ENCODE measurements around the gene CARD19.
"Not testable (repeated sequence)": the region's sequence is repeated elsewhere in the genome, so short reads cannot be mapped to it uniquely, and the experiment has no call there.

The CARD19 gene

GRCh38 chr9:93107825-93108161 is 11.8 kb downstream of the CARD19 start:
- no peak for DNase-seq

GRCh38 chr9:93108291-93109041 is 12.4 kb downstream of the CARD19 start:
- no peak for DNase-seq

DNA sequence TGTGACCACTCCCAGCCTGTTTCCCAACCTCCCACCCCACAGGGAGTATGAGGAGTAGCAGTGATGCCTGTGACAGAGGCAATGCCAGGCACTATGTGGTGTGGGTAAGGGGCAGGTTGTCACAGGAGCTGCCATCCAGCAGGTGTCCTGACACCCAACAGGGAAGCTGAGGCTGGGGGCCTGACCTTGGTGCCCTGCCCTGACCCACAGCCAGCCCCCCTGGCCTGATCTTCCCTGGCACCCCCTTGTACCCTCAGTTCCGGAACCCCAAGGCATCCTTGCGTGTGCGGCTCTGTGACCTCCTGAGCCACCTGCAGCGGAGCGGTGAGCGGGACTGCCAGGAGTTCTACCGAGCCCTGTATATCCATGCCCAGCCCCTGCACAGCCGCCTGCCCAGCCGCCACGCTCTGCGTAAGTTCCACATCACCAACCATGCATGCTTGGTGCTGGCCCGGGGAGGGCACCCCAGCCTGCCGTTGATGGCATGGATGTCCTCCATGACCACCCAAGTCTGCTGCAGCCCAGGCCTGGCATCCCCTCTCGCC is 14.4 kb downstream of the CARD19 start:
- DNase-seq, result no peak

DNA sequence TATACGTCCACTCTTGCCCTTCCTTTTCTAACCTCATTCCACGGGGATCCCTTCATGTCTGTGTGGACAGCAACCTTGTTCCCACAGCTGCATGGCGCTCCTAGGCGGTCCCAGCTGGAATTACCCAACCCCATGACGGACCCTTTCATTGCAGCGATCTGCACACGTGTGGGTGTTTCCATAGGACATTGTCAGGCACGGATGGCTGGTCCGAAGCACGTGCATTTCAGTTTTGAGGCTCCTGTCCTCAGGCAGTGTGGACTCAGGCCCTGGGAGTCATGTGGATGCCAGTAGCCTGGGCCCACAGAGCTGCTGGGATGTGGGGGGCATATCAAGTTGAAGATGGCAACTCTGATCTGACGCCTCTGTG is 15.0 kb downstream of the CARD19 start:
- no peak for DNase-seq

DNA sequence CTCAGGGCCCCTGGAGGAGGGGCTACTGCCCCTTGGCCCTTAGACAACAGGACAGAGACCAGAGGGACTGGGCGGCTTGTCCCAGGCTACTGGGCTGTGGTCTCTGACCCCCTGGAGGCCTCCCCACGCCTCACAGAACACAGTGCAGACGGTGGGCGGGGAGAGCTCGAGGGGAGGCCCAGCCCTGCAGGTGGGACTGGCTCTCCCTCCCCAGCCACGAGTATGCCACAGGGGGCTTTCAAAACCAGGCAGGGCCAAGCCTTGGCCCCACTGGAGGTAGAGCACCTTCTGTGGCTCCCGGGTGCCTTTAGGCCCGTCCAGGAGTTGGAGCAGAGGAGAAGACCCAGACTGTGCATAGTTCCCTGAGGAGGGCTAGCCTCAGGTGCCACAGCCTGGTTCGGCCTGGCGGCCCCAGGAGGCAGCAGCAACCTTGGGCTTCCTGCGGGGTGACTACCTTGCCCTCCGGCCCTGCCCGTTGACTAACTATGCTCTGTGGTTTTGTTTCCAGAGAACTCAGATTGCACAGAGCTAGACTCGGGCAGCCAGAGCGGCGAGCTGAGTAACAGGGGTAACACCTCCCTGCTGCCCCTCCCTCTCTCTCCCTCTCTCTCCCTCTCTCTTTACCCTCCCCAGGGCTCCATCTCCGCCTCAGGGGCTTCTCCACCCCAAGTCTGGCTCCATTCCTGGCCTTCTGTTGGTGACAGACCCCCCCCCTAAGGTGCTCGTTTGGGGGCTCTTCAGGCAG is 15.5 kb downstream of the CARD19 start:
- no peak for DNase-seq

DNA sequence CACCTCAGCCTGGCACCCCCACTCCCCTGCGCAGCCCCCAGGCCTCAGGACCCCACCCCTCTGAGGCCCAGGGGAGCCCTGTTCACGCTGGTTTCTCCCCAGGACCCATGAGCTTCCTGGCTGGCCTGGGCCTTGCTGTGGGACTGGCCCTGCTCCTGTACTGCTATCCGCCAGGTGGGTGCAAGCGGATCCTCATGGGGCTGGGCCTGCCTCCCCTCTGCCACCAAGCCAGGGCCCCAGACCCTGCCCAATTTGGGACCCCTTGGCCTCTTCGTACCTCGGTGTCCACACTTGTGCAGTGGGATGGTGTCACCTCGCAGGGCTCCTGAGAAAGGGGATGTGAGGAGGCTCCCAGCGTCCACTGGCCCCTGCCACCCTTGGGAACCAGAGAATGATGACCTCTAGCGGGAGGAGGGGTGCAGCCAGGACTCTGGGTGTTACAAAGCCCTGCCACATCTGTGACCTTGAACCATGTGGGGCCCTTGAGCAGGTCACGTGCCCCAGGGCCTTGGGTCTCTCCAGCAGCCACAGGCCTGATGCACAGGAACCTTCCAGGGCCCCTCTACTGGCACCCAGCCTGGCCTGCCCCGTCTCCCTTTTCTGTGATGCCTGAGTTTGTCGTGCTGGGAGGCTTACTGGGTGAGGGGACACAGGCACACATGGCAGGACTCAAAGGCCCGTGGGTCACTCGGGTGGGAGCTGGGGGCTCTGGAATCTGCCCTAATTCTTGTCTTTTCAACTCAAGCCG is 16.3 kb downstream of the CARD19 start:
- no peak for DNase-seq

DNA sequence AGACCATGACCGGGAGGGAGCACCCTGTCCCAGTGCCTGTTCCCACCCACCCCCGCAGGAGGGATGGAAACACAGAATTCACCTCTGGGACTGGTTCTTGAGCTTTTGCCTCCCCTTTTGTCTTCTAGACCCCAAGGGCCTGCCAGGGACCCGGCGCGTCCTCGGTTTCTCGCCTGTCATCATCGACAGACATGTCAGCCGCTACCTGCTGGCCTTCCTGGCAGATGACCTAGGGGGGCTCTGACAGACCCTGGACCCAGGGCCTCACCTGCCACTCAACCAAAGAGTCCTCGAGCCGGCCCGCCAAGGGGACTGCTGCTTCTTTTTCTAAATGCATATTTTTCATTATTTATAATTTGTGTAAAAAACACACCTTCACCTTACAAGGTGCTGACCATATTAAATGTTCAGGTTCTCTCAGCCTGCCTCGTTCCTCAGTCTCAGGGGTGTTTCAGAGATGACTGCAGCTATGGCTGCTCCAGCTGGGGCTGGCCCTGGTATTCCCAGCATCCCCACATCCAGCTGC is 16.9 kb downstream of the CARD19 start:
- no peak for DNase-seq

GRCh38 chr9:93114169-93114983 is 18.4 kb downstream of the CARD19 start:
- DNase-seq, result no peak

GRCh38 chr9:93114984-93115335 is 18.9 kb downstream of the CARD19 start:
- DNase-seq, result no peak

DNA sequence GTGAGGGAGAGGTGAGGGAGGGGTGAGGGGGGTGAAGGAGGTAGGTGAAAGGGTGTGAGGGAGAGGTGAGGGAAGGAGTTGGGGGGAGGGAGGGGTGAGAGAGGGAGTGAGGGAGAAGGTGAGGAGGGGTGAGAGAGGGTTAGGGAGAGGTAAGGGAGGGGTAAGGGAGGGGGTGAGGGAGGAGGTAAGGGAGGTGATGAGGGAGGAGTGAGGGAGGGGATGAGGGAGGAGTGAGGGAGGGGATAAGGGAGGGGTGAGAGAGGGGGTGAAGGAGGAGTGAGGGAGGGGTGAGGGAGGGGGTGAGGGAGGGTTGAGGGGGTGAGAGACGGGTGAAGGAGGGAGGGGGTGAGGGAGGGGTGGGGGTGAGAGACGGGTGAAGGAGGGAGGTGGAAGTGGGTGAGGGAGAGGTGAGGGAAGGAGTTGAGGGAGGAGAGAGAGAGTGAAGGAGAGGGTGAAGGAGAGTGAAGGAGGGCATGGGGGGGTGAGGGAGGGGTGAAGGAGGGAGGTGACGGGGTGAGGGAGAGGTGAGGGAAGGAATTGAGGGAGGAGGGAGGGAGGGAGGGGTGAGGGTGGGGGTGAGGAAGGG is 19.6 kb downstream of the CARD19 start:
- no peak for DNase-seq

DNA sequence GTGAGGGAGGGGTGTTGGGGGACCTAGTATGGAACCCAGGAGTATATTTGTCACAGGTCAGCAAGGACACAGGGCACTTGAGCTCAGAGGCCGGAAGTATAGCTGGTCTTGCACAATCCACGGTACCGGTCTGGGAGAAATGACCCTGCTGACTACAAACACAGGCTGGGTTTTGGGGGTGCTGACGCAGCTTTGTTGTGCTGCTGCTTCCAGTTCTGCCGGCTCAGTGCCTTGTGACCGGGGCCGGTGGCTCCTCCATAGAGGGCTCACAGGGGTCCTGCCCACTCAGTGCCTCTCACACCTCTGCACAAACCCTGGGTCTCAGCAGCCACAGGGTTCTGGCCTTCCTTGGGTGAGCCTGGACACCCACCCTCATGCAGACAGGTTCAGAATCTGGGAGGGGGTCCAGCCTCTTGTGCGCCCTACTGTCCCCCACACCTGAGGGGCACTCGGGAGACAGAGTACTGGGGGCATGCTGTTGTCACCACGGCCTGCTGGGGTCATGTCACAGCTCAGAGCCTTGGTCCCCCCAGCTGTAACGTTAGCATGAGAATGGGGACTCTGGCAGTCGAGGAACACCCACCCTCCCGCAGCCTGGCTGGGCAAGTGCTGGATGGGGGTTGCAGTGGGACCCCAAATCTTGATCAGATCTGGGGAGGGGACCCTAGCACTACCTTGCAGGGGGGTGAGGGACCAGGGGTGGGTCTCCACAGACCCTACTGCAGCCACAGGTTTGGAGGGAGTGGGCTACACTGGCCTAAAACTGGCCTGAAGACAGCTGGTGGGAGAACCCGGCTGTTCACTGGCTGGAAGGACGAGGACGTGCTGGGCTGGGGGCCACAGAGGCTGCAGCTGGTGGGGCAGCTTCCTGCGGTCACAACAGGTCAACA is 20.3 kb downstream of the CARD19 start:
- DNase-seq, result no peak

GRCh38 chr9:93117521-93117920 is 21.5 kb downstream of the CARD19 start:
- not testable (repeated sequence) for DNase-seq

DNA sequence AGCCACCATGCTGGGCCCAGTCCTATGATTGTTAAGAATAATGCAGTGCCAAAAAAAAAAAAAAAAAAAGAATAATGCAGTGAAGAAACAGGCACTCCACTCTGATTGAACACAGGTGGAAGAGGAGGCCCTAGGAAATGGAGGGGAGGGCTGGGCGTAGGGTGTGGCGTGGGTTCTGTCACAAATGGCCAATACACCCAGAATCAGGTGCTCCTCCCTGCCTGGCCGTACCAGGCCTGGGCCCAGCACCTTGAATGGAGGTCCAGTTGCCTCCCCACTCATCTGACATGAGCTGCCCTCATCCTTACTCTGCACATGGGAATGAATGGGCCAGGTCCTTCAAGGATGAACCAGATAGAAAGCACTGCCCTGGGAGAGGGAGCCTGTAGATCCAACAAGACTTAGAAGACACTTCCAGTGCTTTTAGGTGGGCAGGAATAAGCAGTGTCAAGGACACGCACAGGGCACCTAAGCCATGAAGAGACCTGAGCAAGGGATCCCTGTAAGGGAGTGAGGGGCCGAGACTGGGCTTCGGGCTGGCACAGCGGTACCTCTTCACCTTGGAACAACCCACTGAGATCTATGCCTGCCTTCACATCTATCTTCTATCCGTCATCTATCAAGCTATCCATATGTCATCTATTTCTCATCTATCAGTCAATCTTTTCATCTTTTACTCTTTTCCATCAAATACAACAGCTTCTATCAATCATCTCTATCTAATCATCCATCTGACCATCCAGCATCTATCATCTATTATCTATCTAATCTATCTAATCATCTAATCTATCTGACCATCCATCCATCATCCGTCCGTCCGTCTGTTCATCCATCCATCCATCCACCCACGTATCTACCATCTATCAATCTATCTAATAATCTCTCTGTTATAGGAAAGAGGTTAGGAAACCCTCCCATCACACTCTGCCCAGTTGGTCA is 22.2 kb downstream of the CARD19 start:
- DNase-seq, result no peak

DNA sequence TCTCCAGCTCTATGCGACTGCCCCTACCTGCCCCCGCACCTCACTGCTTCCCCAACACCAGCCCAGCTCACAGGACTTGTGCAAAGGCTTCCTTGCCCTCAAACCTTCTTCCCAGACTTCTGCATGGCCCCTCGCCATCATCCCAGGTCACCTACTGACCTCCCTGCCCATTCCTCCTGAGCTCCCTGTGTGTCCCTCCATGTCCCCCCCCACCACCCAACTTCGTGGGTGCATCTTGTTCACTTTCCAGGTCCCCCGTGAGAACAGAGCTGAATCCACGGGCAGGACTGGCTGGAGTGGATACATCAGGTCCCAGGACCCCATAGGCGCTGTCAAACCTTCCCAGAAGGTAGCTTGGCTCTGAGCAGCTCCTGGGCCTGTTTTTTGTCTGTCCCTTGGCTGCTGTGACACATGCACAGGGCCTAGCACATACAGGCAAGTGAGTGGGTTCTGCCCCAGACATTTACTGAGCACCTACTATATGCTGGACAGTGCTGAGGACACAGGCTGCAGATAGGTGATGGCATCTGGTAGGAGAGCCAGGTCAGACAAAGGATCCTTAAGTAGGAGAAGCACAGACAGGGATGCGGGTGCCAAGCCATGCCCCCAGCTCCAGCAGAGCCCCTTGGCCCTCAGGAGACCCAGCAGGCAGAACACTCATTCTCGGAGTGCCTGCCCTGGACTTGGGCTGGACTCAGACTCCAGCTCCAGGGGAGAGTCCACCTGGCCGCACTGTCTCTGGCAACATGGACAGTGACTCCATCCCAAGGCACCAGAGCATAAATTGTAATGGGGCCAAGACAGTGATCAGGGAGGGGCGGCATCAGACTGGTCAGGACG is 23.1 kb downstream of the CARD19 start:
- no peak for DNase-seq

- DNase-seq, result no peak
Measured at GRCh38 chr9:93119703-93119952, 23.6 kb downstream of the CARD19 start.

DNA sequence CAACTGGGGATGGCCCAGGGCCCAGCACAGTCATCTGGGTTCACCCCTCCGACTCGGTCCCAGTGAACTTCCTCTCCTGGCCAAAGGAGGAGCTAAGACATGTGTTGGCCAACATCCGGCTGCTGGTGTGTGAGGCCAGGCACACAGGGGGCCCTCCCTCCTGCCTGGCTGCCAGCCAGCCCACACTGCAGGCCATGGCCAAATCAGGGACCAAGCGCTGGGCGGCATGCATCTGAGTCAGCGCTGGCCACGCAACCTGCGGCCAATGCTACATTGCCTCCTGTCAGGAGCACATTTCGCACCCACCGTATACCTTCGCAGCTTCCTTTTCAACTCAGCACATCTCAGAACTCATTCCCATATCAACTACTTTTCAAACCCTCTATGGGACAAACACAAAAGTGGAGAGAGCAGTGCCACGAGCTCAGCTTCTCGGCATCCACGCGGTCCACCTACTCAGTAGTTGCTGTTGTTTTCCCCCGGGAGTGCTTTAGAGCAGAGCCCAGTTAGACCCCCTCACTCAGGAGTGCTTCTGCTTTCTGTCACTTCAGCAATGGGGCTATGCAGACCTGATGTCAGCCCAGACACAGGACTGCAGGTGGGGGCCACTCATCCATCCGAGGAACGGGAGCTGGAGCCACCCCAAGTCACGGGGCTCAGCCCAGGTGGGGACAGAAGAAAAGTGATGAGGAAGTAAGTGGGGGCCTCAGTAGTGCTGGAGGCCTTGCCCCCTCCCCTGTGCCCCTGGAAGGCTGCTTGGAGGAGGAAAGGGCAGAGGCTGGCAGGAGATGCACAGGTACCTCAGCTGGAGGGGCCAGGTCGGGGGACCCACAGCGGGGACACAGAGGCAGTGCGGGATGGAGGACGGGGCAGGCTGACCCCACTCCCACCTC is 24.2 kb downstream of the CARD19 start:
- no peak for DNase-seq

DNA sequence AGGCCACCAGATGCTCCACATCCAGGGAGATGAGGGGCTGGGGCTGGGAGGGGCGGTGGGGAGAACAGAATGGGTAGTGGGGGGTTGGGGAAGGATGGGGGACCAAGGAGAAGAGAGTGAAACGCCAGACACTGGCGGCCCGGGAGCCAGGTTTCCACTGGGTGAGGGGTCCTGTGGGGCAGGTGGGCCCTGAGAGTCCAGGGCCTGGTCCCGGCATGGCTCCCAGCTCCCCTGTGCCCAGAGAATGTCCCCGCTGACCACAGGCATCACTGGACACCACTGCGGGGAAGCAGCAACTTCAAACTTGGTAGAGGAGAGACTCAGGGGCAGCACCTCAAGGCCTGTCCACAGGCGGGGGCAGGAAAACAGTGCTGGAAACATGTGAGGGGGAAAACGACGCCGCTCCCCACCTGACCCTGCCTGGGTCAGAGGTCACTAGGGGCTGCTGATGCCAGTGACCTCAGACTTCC is 24.9 kb downstream of the CARD19 start:
- no peak for DNase-seq
